ENCODE results near the gene ANKS1A.

ANKS1A gene

DNA sequence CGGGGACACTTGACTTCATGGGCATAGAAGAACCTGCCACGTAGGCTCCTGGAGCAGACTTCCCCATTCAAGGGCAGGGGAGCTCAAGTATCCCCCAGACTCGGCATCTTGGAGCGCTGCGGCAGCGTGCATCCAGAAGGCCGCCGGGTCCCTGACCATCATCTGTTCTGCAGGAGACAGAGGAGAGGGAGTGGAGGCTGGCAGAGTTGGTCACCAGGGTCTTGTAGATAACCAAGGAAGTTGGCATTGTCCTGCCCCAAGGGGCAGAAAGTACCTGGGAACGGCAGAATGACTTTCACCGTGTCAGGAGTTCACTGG, 169.3 kb downstream of the ANKS1A start:
- in situ Hi-C loops (cut with HindIII; ENCODE audit: low pct_unique_long_range_greater_than_20kb, low sequenced_read_pairs), result no loop called here
- no peak for DNase-seq (ENCODE audit: low read depth in 1 of 2, low spot score in 1 of 2)
- TF ChIP-seq JUND (IDR thresholded peaks at IDR 0.05; ENCODE audit: low read depth), result no peak

DNA sequence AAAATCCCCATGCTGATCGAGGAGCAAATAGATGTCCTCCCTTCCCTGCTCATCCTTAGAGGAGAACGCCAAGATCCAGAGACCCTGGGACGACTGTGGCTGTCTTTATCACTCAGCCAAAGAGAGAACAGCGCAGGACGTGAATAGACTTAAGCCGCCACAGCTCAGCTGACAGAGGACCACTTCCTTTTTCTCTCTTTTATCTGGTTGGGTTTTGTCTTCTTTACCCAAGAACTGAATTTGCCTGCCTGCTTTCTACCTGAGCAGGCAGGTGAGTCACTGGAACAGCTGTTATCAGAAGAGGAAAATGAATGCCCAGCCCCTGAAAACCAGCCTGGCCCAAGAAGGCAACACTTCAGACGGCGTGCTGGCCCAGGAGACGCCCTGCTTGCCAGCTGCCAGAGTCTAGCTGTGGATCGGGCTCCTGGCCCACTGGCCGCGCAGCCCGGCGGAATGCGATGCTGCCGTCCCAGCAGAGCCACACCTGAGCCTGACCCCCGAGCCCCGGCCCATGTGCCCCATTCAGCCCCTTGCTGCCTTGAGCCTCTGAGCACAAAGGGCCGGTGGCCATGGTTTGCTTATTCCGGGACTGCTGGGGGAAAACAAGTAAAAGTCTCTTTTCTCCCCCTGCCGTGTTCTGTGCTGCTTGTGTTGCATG, 169.9 kb downstream of the ANKS1A start:
- DNase-seq (ENCODE audit: low read depth in 1 of 2, low spot score in 1 of 2), result no peak
- TF ChIP-seq JUND (IDR thresholded peaks at IDR 0.05; ENCODE audit: low read depth), result no peak
- in situ Hi-C loops (cut with HindIII; ENCODE audit: low pct_unique_long_range_greater_than_20kb, low sequenced_read_pairs), result no loop called here

DNA sequence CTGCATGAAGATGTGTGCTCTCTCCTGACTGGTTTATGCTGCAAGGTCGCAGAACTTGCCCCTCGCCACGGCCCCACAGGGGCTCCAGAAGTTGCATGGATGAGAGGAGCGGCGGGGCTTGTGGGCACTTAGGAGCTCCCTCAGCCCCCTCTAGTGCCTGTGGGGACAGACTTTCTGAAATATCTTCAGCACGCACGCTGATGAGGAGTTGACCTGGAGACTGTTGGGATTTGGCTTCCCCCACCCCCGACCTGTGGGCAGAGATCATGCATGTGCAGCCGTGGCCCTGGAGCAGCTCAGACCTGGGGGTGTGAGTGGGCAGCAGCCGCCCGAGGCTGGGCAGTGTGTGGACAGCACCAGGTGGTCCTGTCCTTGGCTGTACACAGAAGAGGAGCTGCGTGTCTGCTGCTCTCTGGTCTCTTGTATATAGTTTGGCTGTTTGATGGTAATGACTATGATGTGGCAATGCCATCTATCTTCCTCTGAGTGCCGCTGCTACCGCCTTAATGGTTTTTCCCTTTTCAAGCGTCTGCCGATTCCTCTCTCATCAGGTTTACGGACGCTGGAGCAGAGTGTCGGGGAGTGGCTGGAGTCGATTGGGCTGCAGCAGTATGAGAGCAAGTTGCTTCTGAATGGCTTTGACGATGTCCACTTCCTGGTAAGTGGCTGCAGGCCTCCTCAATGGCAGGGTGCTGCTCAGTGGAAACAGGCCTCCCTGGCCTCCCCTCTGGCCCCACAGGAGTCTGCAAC, 170.7 kb downstream of the ANKS1A start:
- in situ Hi-C loops (cut with HindIII; ENCODE audit: low pct_unique_long_range_greater_than_20kb, low sequenced_read_pairs), result no loop called here
- TF ChIP-seq JUND (IDR thresholded peaks at IDR 0.05; ENCODE audit: low read depth), result no peak
- no peak for DNase-seq (ENCODE audit: low read depth in 1 of 2, low spot score in 1 of 2)

- in situ Hi-C loops (cut with HindIII; ENCODE audit: low pct_unique_long_range_greater_than_20kb, low sequenced_read_pairs), result no loop called here
Observed at GRCh38 chr6:35061102-35061615, 172.1 kb downstream of the ANKS1A start.

GRCh38 chr6:35061651-35062410, 172.8 kb downstream of the ANKS1A start:
- TF ChIP-seq JUND (IDR thresholded peaks at IDR 0.05; ENCODE audit: low read depth), result no peak
- in situ Hi-C loops (cut with HindIII; ENCODE audit: low pct_unique_long_range_greater_than_20kb, low sequenced_read_pairs), result no loop called here
- DNase-seq (ENCODE audit: low read depth in 1 of 2, low spot score in 1 of 2), result no peak

More at GRCh38 chr6:35061102-35061615, 172.1 kb downstream of the ANKS1A start:
- TF ChIP-seq JUND (IDR thresholded peaks at IDR 0.05; ENCODE audit: low read depth), result no peak
- DNase-seq (ENCODE audit: low read depth in 1 of 2, low spot score in 1 of 2), result no peak

- in situ Hi-C loops (cut with HindIII; ENCODE audit: low pct_unique_long_range_greater_than_20kb, low sequenced_read_pairs), result no loop called here
- no peak for DNase-seq (ENCODE audit: low read depth in 1 of 2, low spot score in 1 of 2)
- no peak for TF ChIP-seq JUND (IDR thresholded peaks at IDR 0.05; ENCODE audit: low read depth)
Observed at GRCh38 chr6:35062676-35063574, 173.9 kb downstream of the ANKS1A start.

DNA sequence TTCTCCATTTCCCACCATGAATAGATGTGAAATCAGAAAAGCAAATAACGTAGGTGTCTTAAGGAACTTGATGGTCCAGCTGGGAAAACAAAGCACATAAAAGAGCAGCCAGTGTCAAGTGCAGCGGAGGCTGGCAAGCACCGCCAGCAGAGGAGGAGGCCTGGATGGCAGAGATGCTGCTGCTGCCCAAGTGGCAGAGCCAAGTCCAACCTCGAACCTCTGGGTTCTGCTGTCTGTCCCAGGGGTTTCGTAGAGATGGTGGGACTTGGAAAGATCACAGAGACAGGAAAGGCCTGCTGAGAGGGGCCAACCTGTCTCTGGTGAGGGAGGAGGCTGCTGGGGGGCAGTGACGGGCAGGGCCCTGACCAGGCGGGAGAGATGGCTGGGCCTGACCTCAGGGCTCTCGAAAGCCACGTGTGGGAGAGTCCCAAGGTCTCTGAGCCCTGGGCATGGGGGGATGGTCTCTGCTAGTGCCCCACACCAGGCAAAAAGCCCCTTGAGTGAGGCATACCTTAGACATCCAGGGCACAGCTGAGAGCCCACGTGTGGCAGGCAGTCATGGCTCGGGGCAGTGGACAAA, 174.7 kb downstream of the ANKS1A start:
- no peak for TF ChIP-seq JUND (IDR thresholded peaks at IDR 0.05; ENCODE audit: low read depth)
- in situ Hi-C loops (cut with HindIII; ENCODE audit: low pct_unique_long_range_greater_than_20kb, low sequenced_read_pairs), result no loop called here
- no peak for DNase-seq (ENCODE audit: low read depth in 1 of 2, low spot score in 1 of 2)

DNA sequence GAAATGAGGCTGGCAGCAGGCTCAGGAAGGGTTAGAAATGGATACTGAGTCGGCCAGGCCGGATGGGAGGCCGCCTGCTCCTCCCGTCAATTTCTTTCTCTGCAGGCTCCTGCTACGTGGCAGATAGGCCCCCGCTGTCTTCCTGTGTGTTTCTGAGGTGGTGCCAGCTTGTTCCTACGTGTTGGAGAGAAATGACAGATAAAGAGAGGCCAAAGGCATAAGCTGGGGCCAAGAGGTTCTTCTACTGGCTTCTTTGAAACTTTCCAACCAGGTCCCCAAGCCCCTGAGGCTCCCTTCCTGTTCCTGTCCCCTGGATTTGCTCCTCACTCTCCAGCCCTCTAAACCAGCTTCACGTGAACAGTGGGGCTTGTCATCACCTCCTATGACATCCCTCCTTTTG, 175.2 kb downstream of the ANKS1A start:
- TF ChIP-seq JUND (IDR thresholded peaks at IDR 0.05; ENCODE audit: low read depth), result no peak
- in situ Hi-C loops (cut with HindIII; ENCODE audit: low pct_unique_long_range_greater_than_20kb, low sequenced_read_pairs), result no loop called here
- DNase-seq (ENCODE audit: low read depth in 1 of 2, low spot score in 1 of 2), result no peak

- no peak for DNase-seq (ENCODE audit: low read depth in 1 of 2, low spot score in 1 of 2)
- in situ Hi-C loops (cut with HindIII; ENCODE audit: low pct_unique_long_range_greater_than_20kb, low sequenced_read_pairs), result no loop called here
- TF ChIP-seq JUND (IDR thresholded peaks at IDR 0.05; ENCODE audit: low read depth), result no peak
Observed at GRCh38 chr6:35064757-35065440, 175.8 kb downstream of the ANKS1A start.

GRCh38 chr6:35065441-35065800, 176.4 kb downstream of the ANKS1A start:
- in situ Hi-C loops (cut with HindIII; ENCODE audit: low pct_unique_long_range_greater_than_20kb, low sequenced_read_pairs), result no loop called here
- no peak for DNase-seq (ENCODE audit: low read depth in 1 of 2, low spot score in 1 of 2)
- no peak for TF ChIP-seq JUND (IDR thresholded peaks at IDR 0.05; ENCODE audit: low read depth)

GRCh38 chr6:35065870-35066269, 176.8 kb downstream of the ANKS1A start:
- in situ Hi-C loops (cut with HindIII; ENCODE audit: low pct_unique_long_range_greater_than_20kb, low sequenced_read_pairs), result no loop called here
- DNase-seq (ENCODE audit: low read depth in 1 of 2, low spot score in 1 of 2), result no peak
- TF ChIP-seq JUND (IDR thresholded peaks at IDR 0.05; ENCODE audit: low read depth), result no peak

Data from T47D (cell line).